GM18861 (cell line): ENCODE measurements around the gene FADD.
"Not testable (repeated sequence)": the region's sequence is repeated elsewhere in the genome, so short reads cannot be mapped to it uniquely, and the experiment has no call there.

ENCODE experiments used
- ATAC-seq: cut with Tn5 transposase; IDR thresholded peaks from one replicate; pipeline ENCODE4 v1.9.1; 2021; ENCODE audit not compliant: unreplicated experiment

FADD gene

GRCh38 chr11:70203751-70204465 lies 812 bp downstream of the FADD start:
- ATAC-seq: peak; percentile 5

- ATAC-seq: no peak
Observed at GRCh38 chr11:70204466-70204799, 1.3 kb downstream of the FADD start.

- no peak for ATAC-seq
Observed at GRCh38 chr11:70205049-70205725, 2.1 kb downstream of the FADD start.

GRCh38 chr11:70205766-70206165 lies 2.7 kb downstream of the FADD start:
- no peak for ATAC-seq

- ATAC-seq: no peak
Observed at GRCh38 chr11:70206226-70206981, 3.3 kb downstream of the FADD start.

GRCh38 chr11:70206982-70207376 lies 3.9 kb downstream of the FADD start:
- no peak for ATAC-seq

- no peak for ATAC-seq
Observed at GRCh38 chr11:70207531-70208131, 4.5 kb downstream of the FADD start.

- no peak for ATAC-seq
Observed at GRCh38 chr11:70209391-70209912, 6.4 kb downstream of the FADD start.

- ATAC-seq: no peak
Observed at GRCh38 chr11:70210051-70210501, 7.0 kb downstream of the FADD start.

- ATAC-seq: no peak
Observed at GRCh38 chr11:70210530-70210929, 7.4 kb downstream of the FADD start.

GRCh38 chr11:70212227-70212811 lies 9.2 kb downstream of the FADD start:
- no peak for ATAC-seq

- ATAC-seq: not testable (repeated sequence)
Observed at GRCh38 chr11:70217388-70217787, 14.3 kb downstream of the FADD start.

- ATAC-seq: not testable (repeated sequence)
Observed at GRCh38 chr11:70218076-70218475, 15.0 kb downstream of the FADD start.

GRCh38 chr11:70220136-70220535 lies 17.0 kb downstream of the FADD start:
- no peak for ATAC-seq

- no peak for ATAC-seq
Observed at GRCh38 chr11:70220920-70221319, 17.8 kb downstream of the FADD start.

GRCh38 chr11:70225681-70226177 lies 22.6 kb downstream of the FADD start:
- ATAC-seq: no peak

- ATAC-seq: no peak
Observed at GRCh38 chr11:70226183-70226582, 23.1 kb downstream of the FADD start.

- ATAC-seq: no peak
Observed at GRCh38 chr11:70226967-70227366, 23.9 kb downstream of the FADD start.

- no peak for ATAC-seq
Observed at GRCh38 chr11:70229737-70230136, 26.6 kb downstream of the FADD start.

- no peak for ATAC-seq
Observed at GRCh38 chr11:70230151-70230839, 27.2 kb downstream of the FADD start.
